ENCODE data around the gene EMC8. TPM values are rescaled to one million over a fixed set of nuclear protein-coding genes. Genes with fewer than 3 reads are reported as not detected.

EMC8 gene
- total RNA-seq, 2 donors from 2014 or later, result 30.2 to 38.8 TPM

DNA sequence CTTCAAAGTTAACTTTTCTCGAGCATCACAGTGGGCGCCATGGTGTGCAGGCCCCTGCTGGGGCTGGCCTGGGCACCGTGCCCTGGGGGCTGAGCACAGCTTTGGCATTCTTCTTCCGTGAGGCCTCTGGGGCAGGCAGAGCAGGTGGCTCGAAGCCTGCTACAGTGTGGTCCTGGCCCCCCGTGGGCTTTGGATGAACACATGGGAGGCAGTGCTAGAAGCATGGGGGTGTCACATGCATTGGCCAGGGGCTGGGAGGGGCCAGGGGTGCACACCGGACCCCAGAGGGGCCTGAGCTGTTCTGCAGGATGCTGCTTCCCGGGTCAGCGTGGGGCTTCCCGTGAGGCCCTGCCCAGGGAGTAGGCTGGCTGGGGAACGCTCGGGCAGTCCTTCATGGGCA, 36.4 kb downstream of the EMC8 start:
- no peaks in the 10 kb centered on the region for H3K27me3 ChIP-seq (replicated peaks; ENCODE audit: insufficient read depth)
- H3K27ac ChIP-seq, result no peak overlapping the region
- DNase-seq (ENCODE audit: low spot score), result no peak
- H3K4me1 ChIP-seq (replicated peaks), result no peaks in the 10 kb centered on the region
- TF ChIP-seq POLR2AphosphoS5 (IDR thresholded peaks at IDR 0.05), result no peak
- no peak for TF ChIP-seq POLR2A (IDR thresholded peaks at IDR 0.05)
- TF ChIP-seq, protein P1, sequence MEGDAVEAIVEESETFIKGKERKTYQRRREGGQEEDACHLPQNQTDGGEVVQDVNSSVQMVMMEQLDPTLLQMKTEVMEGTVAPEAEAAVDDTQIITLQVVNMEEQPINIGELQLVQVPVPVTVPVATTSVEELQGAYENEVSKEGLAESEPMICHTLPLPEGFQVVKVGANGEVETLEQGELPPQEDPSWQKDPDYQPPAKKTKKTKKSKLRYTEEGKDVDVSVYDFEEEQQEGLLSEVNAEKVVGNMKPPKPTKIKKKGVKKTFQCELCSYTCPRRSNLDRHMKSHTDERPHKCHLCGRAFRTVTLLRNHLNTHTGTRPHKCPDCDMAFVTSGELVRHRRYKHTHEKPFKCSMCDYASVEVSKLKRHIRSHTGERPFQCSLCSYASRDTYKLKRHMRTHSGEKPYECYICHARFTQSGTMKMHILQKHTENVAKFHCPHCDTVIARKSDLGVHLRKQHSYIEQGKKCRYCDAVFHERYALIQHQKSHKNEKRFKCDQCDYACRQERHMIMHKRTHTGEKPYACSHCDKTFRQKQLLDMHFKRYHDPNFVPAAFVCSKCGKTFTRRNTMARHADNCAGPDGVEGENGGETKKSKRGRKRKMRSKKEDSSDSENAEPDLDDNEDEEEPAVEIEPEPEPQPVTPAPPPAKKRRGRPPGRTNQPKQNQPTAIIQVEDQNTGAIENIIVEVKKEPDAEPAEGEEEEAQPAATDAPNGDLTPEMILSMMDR (IDR thresholded peaks at IDR 0.05), result no peak
- no peak overlapping the region for H3K4me3 ChIP-seq
- 81% methylated on average over 12 of the region's 12 CpGs for WGBS
- no peaks in the 10 kb centered on the region for H3K9me3 ChIP-seq
- intact Hi-C loops (cut with DNase I), result no loop called here
- no peaks in the 10 kb centered on the region for H3K36me3 ChIP-seq

DNA sequence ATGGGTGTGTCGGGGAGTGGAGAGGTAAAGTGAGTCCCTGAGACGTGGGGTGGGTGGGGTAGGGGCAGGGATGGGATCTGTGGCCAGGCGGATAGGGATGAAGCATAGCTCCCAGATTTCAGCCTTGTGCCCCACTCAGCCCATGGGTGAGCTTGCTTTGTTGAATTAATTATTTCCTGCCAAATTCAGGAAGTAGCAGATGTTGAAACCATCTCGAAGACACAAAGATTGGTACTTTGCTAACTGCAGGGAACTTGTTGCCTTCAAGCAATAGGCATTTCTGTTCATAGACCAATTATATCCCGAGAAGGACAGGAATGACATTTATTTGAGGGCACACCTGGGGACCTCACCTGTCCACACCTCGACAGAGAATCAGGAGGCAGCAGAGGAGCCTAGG, 37.5 kb downstream of the EMC8 start:
- no peak for DNase-seq (ENCODE audit: low spot score)
- Histone ChIP-seq H3K4me1 (replicated peaks) (no peaks in the 10 kb centered on the region), H3K27me3 (replicated peaks; ENCODE audit: insufficient read depth) (no peaks in the 10 kb centered on the region), H3K4me3 (no peak overlapping the region), H3K9me3 (no peaks in the 10 kb centered on the region), H3K27ac (no peak overlapping the region), H3K36me3 (no peaks in the 10 kb centered on the region)
- intact Hi-C loops (cut with DNase I), result no loop called here
- TF ChIP-seq, protein P1 (IDR thresholded peaks at IDR 0.05), result no peak
- TF ChIP-seq POLR2A (IDR thresholded peaks at IDR 0.05) (no peak), POLR2AphosphoS5 (IDR thresholded peaks at IDR 0.05) (no peak)
- 77% methylated on average over 6 of the region's 6 CpGs for WGBS

DNA sequence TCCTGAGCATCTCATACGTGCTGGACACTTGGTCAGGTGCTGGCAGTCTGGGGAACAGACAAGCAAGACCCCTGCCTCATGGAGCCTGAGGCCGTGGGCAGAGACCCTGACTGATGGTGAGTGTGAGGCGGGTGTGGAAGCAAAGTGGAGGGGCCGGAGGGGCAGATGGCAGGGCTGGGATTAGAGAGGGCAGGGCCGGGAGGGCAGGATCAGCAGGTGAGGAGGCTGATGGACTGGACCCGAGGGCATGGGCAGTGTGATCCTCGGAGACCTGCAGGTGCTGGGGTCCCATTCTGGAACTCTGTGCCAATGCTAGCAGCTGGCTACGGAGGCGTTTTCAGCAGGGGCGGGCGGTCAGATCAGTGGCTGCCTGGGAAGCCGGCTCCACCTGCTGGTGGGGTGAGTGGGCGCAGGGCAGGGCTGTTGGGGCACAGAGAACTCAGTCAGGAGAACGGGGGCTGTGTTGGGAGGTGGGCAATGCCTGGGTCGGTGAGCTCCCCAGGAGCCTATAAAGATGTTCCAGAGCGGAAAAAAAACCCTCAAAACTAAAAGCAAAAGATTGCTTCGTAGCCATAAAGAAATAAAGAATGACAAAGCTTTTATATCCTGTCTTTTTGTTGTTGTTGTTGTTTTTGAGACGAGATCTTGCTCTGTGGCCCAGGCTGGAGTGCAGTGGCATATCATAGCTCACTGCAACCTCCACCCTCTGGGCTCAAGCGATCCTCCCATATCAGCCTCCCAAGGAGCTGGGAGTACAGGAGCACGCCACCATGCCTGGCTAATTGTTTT, 39.5 kb downstream of the EMC8 start:
- no peak for DNase-seq (ENCODE audit: low spot score)
- H3K27ac ChIP-seq, result no peak overlapping the region
- intact Hi-C loops (cut with DNase I), result no loop called here
- no peaks in the 10 kb centered on the region for H3K4me1 ChIP-seq (replicated peaks)
- no peak overlapping the region for H3K4me3 ChIP-seq
- no peaks in the 10 kb centered on the region for H3K9me3 ChIP-seq
- WGBS, result 57% methylated on average over 20 of the region's 20 CpGs
- H3K36me3 ChIP-seq, result no peaks in the 10 kb centered on the region
- no peaks in the 10 kb centered on the region for H3K27me3 ChIP-seq (replicated peaks; ENCODE audit: insufficient read depth)
- TF ChIP-seq, protein P1 (IDR thresholded peaks at IDR 0.05), result peak in 3 of 4 experiments; percentile 48 to 73 (median 54)
- no peak for TF ChIP-seq POLR2AphosphoS5 (IDR thresholded peaks at IDR 0.05)

DNA sequence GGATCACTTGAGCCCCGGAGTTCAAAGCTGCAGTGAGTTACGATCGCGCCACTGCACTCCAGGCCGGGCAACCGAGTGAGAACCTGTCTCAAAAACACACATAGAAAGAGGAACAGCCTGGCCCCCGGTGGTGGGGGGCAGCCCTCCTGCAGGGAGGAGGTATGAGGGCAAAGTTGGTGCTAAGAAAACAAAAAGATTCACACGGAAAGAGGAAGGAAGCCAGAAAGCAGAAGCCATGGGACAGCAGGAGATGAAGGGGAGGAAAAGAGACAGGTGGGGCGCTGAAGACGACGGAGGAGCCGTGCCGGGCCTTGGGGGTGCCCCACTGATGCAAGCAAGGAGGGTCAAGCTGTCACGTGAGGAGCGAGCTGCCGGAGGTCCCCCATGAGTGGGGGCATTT, 40.2 kb downstream of the EMC8 start:
- DNase-seq (ENCODE audit: low spot score), result no peak
- 64% methylated on average over 16 of the region's 16 CpGs for WGBS
- TF ChIP-seq, protein P1 (IDR thresholded peaks at IDR 0.05), result no peak
- TF ChIP-seq POLR2AphosphoS5 (IDR thresholded peaks at IDR 0.05) (no peak), POLR2A (IDR thresholded peaks at IDR 0.05) (no peak)
- Histone ChIP-seq H3K4me1 (replicated peaks) (no peaks in the 10 kb centered on the region), H3K36me3 (no peaks in the 10 kb centered on the region), H3K9me3 (no peaks in the 10 kb centered on the region), H3K27ac (no peak overlapping the region), H3K4me3 (no peak overlapping the region), H3K27me3 (replicated peaks; ENCODE audit: insufficient read depth) (no peaks in the 10 kb centered on the region)
- intact Hi-C loops (cut with DNase I), result no loop called here

DNA sequence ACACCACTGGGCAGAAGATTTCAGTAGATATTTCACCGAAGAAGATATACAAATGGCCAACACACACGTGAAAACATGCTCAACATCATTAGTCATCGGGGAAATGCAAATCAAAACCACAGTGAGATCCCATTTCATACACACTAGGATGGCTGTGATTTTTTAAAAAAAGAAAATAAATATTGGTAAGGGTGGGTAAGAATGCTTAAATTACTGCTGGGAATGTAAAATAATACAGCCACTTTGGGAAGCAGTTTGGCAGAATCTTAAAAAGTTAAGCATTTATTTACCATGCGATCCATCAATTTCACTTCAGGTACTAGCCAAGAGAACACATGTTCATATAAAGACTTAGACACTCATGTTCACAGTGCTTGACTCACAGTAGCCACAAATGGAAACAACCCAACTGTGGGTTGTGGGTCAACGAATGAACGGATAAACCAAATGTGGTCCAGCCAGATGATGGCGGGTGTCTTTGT, 42.0 kb downstream of the EMC8 start:
- no peaks in the 10 kb centered on the region for H3K36me3 ChIP-seq
- no peaks in the 10 kb centered on the region for H3K27me3 ChIP-seq (replicated peaks; ENCODE audit: insufficient read depth)
- TF ChIP-seq POLR2AphosphoS5 (IDR thresholded peaks at IDR 0.05), result no peak
- TF ChIP-seq POLR2A (IDR thresholded peaks at IDR 0.05), result no peak
- TF ChIP-seq, protein P1 (IDR thresholded peaks at IDR 0.05), result no peak
- H3K27ac ChIP-seq, result no peak overlapping the region
- intact Hi-C loops (cut with DNase I), result no loop called here
- 48% methylated on average over 7 of the region's 7 CpGs for WGBS
- peaks cover 11% of the 10 kb centered on the region for H3K4me1 ChIP-seq (replicated peaks)
- H3K4me3 ChIP-seq, result no peak overlapping the region
- H3K9me3 ChIP-seq, result no peaks in the 10 kb centered on the region
- no peak for DNase-seq (ENCODE audit: low spot score)
